Karpas-422 (cell line): ENCODE data around the gene EFEMP2. TPM values are rescaled to one million over a fixed set of nuclear protein-coding genes. Genes with fewer than 3 reads are reported as not detected.

Experiments used
- DNase-seq: peaks from one replicate; pipeline ENCODE4 v3.0.0-alpha.2; 2015
- H2AFZ ChIP-seq: fragments of 200-600 bp; sonication (generic); 2 replicates; pipeline ENCODE4 v1.6.1; 2014; ENCODE audit warnings: antibody characterized with exemption, low read length, mixed read lengths
- H3K27ac ChIP-seq: fragments of 200-600 bp; sonication (generic); 2 replicates; pipeline ENCODE4 v1.5.1; 2014; ENCODE audit warnings: mild to moderate bottlenecking, low read length, moderate library complexity
- H3K27me3 ChIP-seq: fragments of 200-600 bp; sonication (generic); 2 replicates; pipeline ENCODE4 v1.6.1; 2014; ENCODE audit warnings: low read length, mixed read lengths
- H3K36me3 ChIP-seq: fragments of 200-600 bp; sonication (generic); 2 replicates; pipeline ENCODE4 v1.6.1; 2014; ENCODE audit warnings: low read length, mixed read lengths; ENCODE audit not compliant: insufficient read depth
- H3K4me1 ChIP-seq: fragments of 200-600 bp; sonication (generic); 2 replicates; pipeline ENCODE4 v1.6.1; 2014; ENCODE audit warnings: mild to moderate bottlenecking, low read length, mixed read lengths
- H3K4me2 ChIP-seq: fragments of 200-600 bp; sonication (generic); 2 replicates; pipeline ENCODE4 v1.6.1; 2014; ENCODE audit warnings: low read length, low read depth, mild to moderate bottlenecking; ENCODE audit not compliant: poor library complexity, severe bottlenecking
- H3K4me3 ChIP-seq: fragments of 200-600 bp; sonication (generic); 2 replicates; pipeline ENCODE4 v1.5.1; 2014; ENCODE audit warnings: mild to moderate bottlenecking, antibody characterized with exemption, low read length, mixed read lengths
- H3K79me2 ChIP-seq: fragments of 200-600 bp; sonication (generic); 2 replicates; pipeline ENCODE4 v1.6.1; 2014; ENCODE audit warnings: mild to moderate bottlenecking, low read length, mixed read lengths
- H3K9ac ChIP-seq: fragments of 200-600 bp; sonication (generic); 2 replicates; pipeline ENCODE4 v1.6.0; 2014; ENCODE audit warnings: low read length
- H3K9me2 ChIP-seq: fragments of 200-600 bp; sonication (generic), shearing (Covaris generic); replicated peaks from 2 replicates; pipeline ENCODE4 v1.6.0; 2014; ENCODE audit warnings: mild to moderate bottlenecking, low read length, moderate library complexity; ENCODE audit not compliant: insufficient read depth
- H3K9me3 ChIP-seq: fragments of 300-700, 200-600 bp; sonication (generic); 2 replicates; pipeline ENCODE4 v1.6.1; 2014; ENCODE audit warnings: low read length, mixed read lengths
- H4K20me1 ChIP-seq: fragments of 200-600 bp; sonication (generic); 2 replicates; pipeline ENCODE4 v1.6.1; 2014; ENCODE audit warnings: mild to moderate bottlenecking, antibody characterized with exemption, low read length, low read depth; ENCODE audit not compliant: insufficient read depth
- total RNA-seq: library from RNA; depleted of rRNA; stranded (reverse); fragments of >200 nt; shearing (Covaris generic); gene quantifications from 2 replicates; pipeline ENCODE4 v1.2.3, GENCODE V29; 2014; ENCODE audit warnings: low replicate concordance; rRNA removed

EFEMP2 gene
- total RNA-seq: 1.3 and 2.6 TPM in 2 replicates

- H3K36me3 ChIP-seq: no peaks in the 10 kb centered on the region
- H3K4me2 ChIP-seq: peak within 1 kb of the TSS; percentile 90
- no peaks in the 10 kb centered on the region for H3K79me2 ChIP-seq
- peak within 1 kb of the TSS; percentile 63; the same call in 1 of the 2 replicates for H3K4me3 ChIP-seq
- peak within 1 kb of the TSS; percentile 98 for H2AFZ ChIP-seq
- no peak for DNase-seq
- peaks cover 10% of the 10 kb centered on the region for H4K20me1 ChIP-seq
- H3K9ac ChIP-seq: peak within 1 kb of the TSS; percentile 79
- H3K9me2 ChIP-seq: no peaks in the 10 kb centered on the region
- no peaks in the 10 kb centered on the region for H3K9me3 ChIP-seq
- peaks cover 15% of the 10 kb centered on the region for H3K4me1 ChIP-seq
- H3K27me3 ChIP-seq: no peaks in the 10 kb centered on the region
- no peak within 1 kb of the TSS for H3K27ac ChIP-seq
Observed at GRCh38 chr11:65872586-65873317, at the start of gene EFEMP2. TSS of gene EFEMP2 (minus strand) at chr11:65872800. CDS start at chr11:65872354, 446 bp downstream.

GRCh38 chr11:65921876-65922275 is 49.3 kb upstream of the EFEMP2 start:
- H3K4me1 ChIP-seq: peaks cover 20% of the 10 kb centered on the region
- H3K79me2 ChIP-seq: peaks cover 9% of the 10 kb centered on the region; the same call in 1 of the 2 replicates
- no peaks in the 10 kb centered on the region for H3K36me3 ChIP-seq
- H3K4me3 ChIP-seq: no peak overlapping the region
- no peak for DNase-seq
- no peaks in the 10 kb centered on the region for H4K20me1 ChIP-seq
- no peak overlapping the region for H3K4me2 ChIP-seq
- no peaks in the 10 kb centered on the region for H3K27me3 ChIP-seq
- H3K27ac ChIP-seq: no peak overlapping the region
- no peak overlapping the region for H2AFZ ChIP-seq
- no peak overlapping the region for H3K9ac ChIP-seq
- H3K9me2 ChIP-seq: no peaks in the 10 kb centered on the region
- H3K9me3 ChIP-seq: no peaks in the 10 kb centered on the region

- Histone ChIP-seq H3K4me3 (no peak overlapping the region), H3K79me2 (peaks cover 9% of the 10 kb centered on the region; the same call in 1 of the 2 replicates), H3K27me3 (no peaks in the 10 kb centered on the region), H3K9me3 (no peaks in the 10 kb centered on the region), H3K9me2 (no peaks in the 10 kb centered on the region), H3K4me1 (peaks cover 20% of the 10 kb centered on the region), H3K4me2 (peak overlapping the region; percentile 73), H3K27ac (no peak overlapping the region), H2AFZ (no peak overlapping the region), H4K20me1 (no peaks in the 10 kb centered on the region), H3K9ac (no peak overlapping the region), H3K36me3 (no peaks in the 10 kb centered on the region)
- no peak for DNase-seq
Observed at GRCh38 chr11:65921033-65921555, 48.5 kb upstream of the EFEMP2 start.

GRCh38 chr11:65920372-65920802 is 47.8 kb upstream of the EFEMP2 start:
- no peak for DNase-seq
- Histone ChIP-seq H3K4me2 (peak overlapping the region; percentile 73), H3K9me2 (no peaks in the 10 kb centered on the region), H3K27me3 (no peaks in the 10 kb centered on the region), H4K20me1 (no peaks in the 10 kb centered on the region), H3K9me3 (no peaks in the 10 kb centered on the region), H3K36me3 (no peaks in the 10 kb centered on the region), H3K4me3 (peak overlapping the region; percentile 68), H3K9ac (peak overlapping the region; percentile 75), H2AFZ (no peak overlapping the region), H3K27ac (no peak overlapping the region), H3K4me1 (peaks cover 20% of the 10 kb centered on the region), H3K79me2 (peaks cover 9% of the 10 kb centered on the region; the same call in 1 of the 2 replicates)

- Histone ChIP-seq H3K9me2 (no peaks in the 10 kb centered on the region), H3K4me1 (peaks cover 20% of the 10 kb centered on the region), H3K4me3 (peak overlapping the region; percentile 68), H3K9ac (peak overlapping the region; percentile 75), H3K79me2 (peaks cover 9% of the 10 kb centered on the region; the same call in 1 of the 2 replicates), H3K4me2 (peak overlapping the region; percentile 73), H3K27ac (no peak overlapping the region), H3K9me3 (no peaks in the 10 kb centered on the region), H3K27me3 (no peaks in the 10 kb centered on the region), H4K20me1 (no peaks in the 10 kb centered on the region), H3K36me3 (no peaks in the 10 kb centered on the region), H2AFZ (peak overlapping the region; percentile 68; the same call in 1 of the 2 replicates)
- peak; percentile 79 for DNase-seq
Observed at GRCh38 chr11:65919573-65920371, 47.2 kb upstream of the EFEMP2 start.

- Histone ChIP-seq H3K27ac (0 out of 2 replicates have a peak within 1 kb of the TSS, but pooled peaks have one; percentile 42), H3K9ac (peak within 1 kb of the TSS; percentile 92), H4K20me1 (no peaks in the 10 kb centered on the region), H3K79me2 (peaks cover 9% of the 10 kb centered on the region; the same call in 1 of the 2 replicates), H3K9me3 (no peaks in the 10 kb centered on the region), H2AFZ (peak within 1 kb of the TSS; percentile 90), H3K4me1 (peaks cover 20% of the 10 kb centered on the region), H3K27me3 (no peaks in the 10 kb centered on the region), H3K4me3 (peak within 1 kb of the TSS; percentile 99), H3K9me2 (no peaks in the 10 kb centered on the region), H3K36me3 (no peaks in the 10 kb centered on the region), H3K4me2 (peak within 1 kb of the TSS; percentile 84)
- peak; percentile 99 for DNase-seq
Observed at GRCh38 chr11:65919141-65919572, 46.6 kb upstream of the EFEMP2 start, which contains the start of gene DRAP1. TSS of gene DRAP1 (plus strand) at chr11:65919426. CDS start at chr11:65919502, 76 bp downstream.

GRCh38 chr11:65918211-65919140 is 45.9 kb upstream of the EFEMP2 start, which contains the start of gene C11orf68:
TSS of gene C11orf68 (minus strand) at chr11:65919062. CDS start at chr11:65919031, 31 bp downstream.
- Histone ChIP-seq H3K79me2 (peaks cover 9% of the 10 kb centered on the region; the same call in 1 of the 2 replicates), H3K9me3 (no peaks in the 10 kb centered on the region), H3K4me3 (peak within 1 kb of the TSS; percentile 99), H3K9me2 (no peaks in the 10 kb centered on the region), H3K36me3 (no peaks in the 10 kb centered on the region), H3K4me2 (peak within 1 kb of the TSS; percentile 84), H4K20me1 (no peaks in the 10 kb centered on the region), H3K27ac (0 out of 2 replicates have a peak within 1 kb of the TSS, but pooled peaks have one; percentile 42), H3K9ac (peak within 1 kb of the TSS; percentile 92), H3K4me1 (peaks cover 20% of the 10 kb centered on the region), H2AFZ (peak within 1 kb of the TSS; percentile 90), H3K27me3 (no peaks in the 10 kb centered on the region)
- peak; percentile 70 for DNase-seq
